GM18951 (cell line): ENCODE results near the gene FOXP4.

Experiments
- POLR2A ChIP-seq: IDR thresholded peaks from 4 replicates; pipeline ENCODE4 v1.6.1; 2011; ENCODE audit warnings: mild to moderate bottlenecking; ENCODE audit not compliant: insufficient read length, insufficient read depth; ENCODE audit errors: extremely low read depth
- in situ Hi-C: fragments of 300-500 bp; cut with MboI; formaldehyde crosslinking; loops from one replicate; pipeline ENCODE4 v1.12.0; 2022; ENCODE audit warnings: low sequenced_read_pairs, mixed read lengths, inconsistent platforms; ENCODE audit not compliant: unreplicated experiment

The FOXP4 gene

DNA sequence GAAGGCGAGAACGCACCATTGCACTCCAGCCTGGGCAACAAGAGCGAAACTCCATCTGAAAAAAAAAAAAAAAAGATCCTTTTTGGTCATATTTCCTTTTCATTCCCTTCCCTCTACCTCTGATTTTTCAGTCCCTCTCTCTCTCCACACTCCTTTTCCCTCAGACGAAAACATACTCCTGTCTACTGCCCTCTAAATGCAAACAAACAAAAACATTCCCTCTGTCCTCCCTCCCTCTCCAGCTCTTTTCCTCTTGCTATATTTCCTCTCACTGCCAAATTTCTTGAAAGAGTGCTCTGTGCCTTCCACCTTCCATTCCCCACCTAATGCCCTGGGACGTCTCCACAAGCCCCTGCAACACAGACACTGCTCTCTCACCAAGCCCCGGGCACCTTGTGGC is 77.1 kb downstream of the FOXP4 start:
- TF ChIP-seq POLR2A, result no peak
- in situ Hi-C loops, result no loop called here

- in situ Hi-C loops, result no loop called here
- TF ChIP-seq POLR2A, result no peak
These were observed 78.6 kb downstream of the FOXP4 start for GRCh38 chr6:41624621-41625380.

GRCh38 chr6:41625442-41625841 is 79.3 kb downstream of the FOXP4 start:
- no peak for TF ChIP-seq POLR2A
- in situ Hi-C loops, result no loop called here

DNA sequence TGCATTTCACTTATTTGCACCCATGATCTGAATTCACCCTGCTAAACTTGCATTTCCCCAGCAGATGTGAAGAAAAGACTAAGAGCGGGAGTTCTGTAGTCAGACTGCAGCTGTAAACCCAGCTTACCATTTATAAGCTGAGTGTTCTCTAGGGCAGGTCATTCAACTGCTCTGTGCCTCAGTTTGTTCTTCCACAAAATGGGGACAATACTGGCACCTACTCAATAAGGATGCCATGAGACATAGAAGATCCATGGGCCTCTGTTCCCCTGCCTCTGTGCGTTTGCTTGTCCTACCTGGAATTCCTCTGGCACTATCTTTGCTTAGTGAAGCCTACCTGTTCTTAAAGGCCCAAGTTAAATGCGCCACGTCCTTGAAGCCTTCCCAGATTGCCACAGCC is 79.8 kb downstream of the FOXP4 start:
- no peak for TF ChIP-seq POLR2A
- in situ Hi-C loops, result no loop called here

- in situ Hi-C loops, result no loop called here
- TF ChIP-seq POLR2A, result no peak
These were observed 80.7 kb downstream of the FOXP4 start for GRCh38 chr6:41626917-41627316.

DNA sequence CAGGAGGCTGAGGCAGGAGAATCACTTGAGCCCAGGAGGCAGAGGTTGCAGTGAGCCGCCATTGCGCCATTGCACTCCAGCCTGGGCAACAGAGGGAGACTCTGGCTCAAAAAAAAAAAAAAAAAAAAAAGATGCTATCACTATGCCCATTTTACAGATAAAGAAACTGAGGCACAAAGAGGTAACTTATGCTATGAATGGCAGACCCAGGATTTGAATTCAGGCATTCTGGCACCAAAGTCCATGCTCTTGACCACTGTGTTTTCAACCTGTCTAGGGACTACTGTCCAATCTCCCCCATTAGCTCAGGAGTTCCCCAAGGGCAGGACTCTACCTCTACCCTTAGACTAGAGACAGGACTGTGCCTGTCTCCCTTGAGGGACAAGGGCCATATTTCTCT is 82.9 kb downstream of the FOXP4 start:
- TF ChIP-seq POLR2A, result no peak
- in situ Hi-C loops, result no loop called here

DNA sequence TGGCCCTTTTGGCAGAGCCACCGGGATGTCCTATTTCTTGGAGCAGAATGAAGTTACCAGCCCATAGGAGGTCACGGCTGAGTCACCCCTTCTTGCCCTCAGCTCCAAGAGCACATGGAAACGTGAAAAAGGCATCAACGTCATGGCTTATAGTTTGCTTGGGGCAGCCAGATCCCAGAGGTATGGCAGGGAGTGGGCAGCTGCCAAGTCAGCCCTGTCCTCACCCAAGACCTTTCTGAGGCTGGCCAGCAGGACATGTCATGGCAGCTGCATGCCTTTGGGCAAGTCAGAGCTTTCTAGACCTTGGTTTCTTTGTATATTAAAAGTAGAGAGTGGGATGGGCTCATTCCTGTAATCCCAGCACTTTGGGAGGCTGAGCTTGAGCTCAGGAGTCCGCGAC is 83.9 kb downstream of the FOXP4 start:
- in situ Hi-C loops, result no loop called here
- TF ChIP-seq POLR2A, result no peak

DNA sequence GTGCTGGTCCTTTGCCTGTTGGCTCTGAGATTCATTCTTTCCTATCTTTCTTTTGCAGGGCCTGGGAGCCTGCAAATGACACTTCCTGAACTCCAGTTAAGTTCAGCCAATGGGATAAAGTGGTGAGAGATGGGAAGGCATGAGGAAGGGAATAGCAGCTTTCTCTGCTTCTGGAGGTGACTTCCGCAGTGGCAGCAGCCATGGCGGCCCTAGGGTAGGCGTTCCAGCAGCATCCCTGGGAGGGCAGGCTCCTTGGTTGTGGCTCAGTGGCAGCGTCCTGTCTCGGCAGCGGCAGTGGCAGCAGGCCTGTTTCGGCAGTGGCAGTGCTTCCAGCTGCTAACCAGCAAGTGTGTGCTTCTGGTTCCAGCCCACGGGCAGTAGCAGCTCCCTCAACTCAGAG is 84.8 kb downstream of the FOXP4 start:
- TF ChIP-seq POLR2A, result no peak
- in situ Hi-C loops, result no loop called here

DNA sequence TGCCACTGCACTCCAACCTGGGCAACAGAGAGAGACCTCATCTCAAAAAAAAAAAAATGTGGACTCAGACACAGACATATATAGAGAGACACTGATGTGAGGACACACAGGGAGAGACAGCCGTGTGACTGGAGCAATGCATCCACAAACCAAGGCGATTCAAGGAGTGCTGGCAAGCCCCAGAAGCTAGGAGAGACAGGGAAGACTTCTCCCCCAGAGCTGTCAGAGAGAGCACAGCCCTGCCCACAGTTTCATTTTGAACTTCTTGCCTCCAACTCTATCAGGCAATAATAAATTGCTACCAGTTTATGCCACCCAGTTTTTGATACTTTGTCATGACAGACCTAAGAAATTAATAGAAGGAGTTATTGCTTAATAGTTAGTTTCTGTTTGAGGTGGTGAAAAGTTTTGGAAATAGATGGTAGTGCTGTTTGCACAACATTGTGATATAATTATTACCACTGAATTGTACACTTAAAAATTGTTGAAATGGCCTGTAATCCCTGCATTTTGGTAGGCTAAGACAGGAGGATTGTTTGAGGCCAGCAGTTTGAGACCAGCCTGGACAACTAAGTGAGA is 87.0 kb downstream of the FOXP4 start:
- TF ChIP-seq POLR2A, result no peak
- in situ Hi-C loops, result no loop called here

- no peak for TF ChIP-seq POLR2A
- in situ Hi-C loops, result no loop called here
These were observed 88.5 kb downstream of the FOXP4 start for GRCh38 chr6:41634657-41635056.

- no peak for TF ChIP-seq POLR2A
- in situ Hi-C loops, result no loop called here
These were observed 89.2 kb downstream of the FOXP4 start for GRCh38 chr6:41635365-41635764.

- no peak for TF ChIP-seq POLR2A
These were observed 90.6 kb downstream of the FOXP4 start for GRCh38 chr6:41636833-41637193.

DNA sequence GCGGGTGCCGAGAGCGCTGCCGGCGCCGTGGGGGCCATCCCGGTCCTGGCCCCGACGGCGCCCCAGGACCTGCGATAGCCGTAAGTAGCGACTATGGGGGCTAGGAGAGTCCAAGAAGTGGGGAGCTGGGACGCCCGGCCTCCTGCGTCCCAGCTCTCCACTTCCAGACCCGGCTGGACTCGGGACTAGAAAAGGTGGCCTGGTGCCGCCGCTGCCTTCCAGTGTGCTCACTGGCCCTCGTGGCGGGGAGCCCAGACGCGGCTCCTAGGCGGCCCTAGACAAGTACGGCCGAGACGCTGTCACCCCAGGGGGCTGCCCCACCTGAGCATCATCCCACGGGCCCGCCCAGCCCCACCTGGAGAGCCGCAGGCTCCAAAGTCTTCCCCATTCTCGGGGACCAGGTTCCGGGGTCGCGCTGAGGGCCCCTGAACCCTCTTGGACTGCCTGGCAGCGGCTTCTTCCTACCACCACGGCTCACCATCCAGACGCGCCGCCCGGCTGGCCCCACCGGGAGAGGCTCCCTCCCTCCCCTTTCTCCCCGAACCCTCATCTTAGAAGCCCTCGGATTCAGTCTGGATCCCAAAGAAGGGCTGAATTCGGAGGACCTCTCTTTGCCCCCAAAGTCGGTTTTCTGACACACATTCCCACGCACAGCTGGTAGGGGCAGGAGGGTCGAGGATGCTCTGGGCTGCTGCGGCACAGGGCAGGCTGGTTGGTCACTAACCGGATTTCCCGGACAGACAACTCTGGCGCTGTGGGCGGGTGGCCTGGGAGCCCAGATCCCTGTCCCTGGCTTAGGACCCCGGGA is 91.2 kb downstream of the FOXP4 start:
- no peak for TF ChIP-seq POLR2A
- in situ Hi-C loops, result no loop called here

More at GRCh38 chr6:41636833-41637193, 90.6 kb downstream of the FOXP4 start:
- in situ Hi-C loops, result no loop called here
